ENCODE data around the gene TTLL9. TPM values are rescaled to one million over a fixed set of nuclear protein-coding genes. Genes with fewer than 3 reads are reported as not detected.

TTLL9 gene
- polyA plus RNA-seq (2013, experiment 1 of 2), result 0.38 TPM
- 0.48 TPM for polyA plus RNA-seq (2013, experiment 2 of 2)

- Histone ChIP-seq H3K4me1 (ENCODE audit: control insufficient read depth in 2 of 2, insufficient read depth in 1 of 2, low read depth in 1 of 2, low read length in 2 of 2) (peaks cover 5 to 12% of the 10 kb centered on the region in 2 donors), H2BK12ac (ENCODE audit: low read length) (peak within 1 kb of the TSS; percentile 47), H3K9ac (ENCODE audit: low read depth, low read length, poor library complexity) (peak within 1 kb of the TSS; percentile 94), H2BK5ac (ENCODE audit: low read length) (peak within 1 kb of the TSS; percentile 31), H3K36me3 (replicated peaks in 1 of 2; ENCODE audit: control insufficient read depth in 2 of 2, insufficient read depth in 2 of 2, low read length in 2 of 2) (peaks cover 0 to 23% of the 10 kb centered on the region in 2 donors), H2BK15ac (ENCODE audit: low read length) (peak within 1 kb of the TSS; percentile 24), H2BK120ac (ENCODE audit: low read depth, low read length) (no peak within 1 kb of the TSS), H2AK5ac (ENCODE audit: low read depth, low read length) (peak within 1 kb of the TSS; percentile 78), H3K4ac (ENCODE audit: low read length) (peak within 1 kb of the TSS; percentile 2), H3K4me3 (ENCODE audit: low read length in 2 of 2) (peak within 1 kb of the TSS; percentile 68 to 76), H4K91ac (ENCODE audit: low read depth, low read length, poor library complexity) (no peak within 1 kb of the TSS), H4K8ac (ENCODE audit: low read depth, low read length) (no peak within 1 kb of the TSS), H3K23ac (ENCODE audit: low read depth, low read length, poor library complexity) (peak within 1 kb of the TSS; percentile 92), H3K27ac (replicated peaks; ENCODE audit: low read length) (no peak within 1 kb of the TSS), H3K14ac (ENCODE audit: low read length) (peak within 1 kb of the TSS; percentile 97), H3K79me1 (ENCODE audit: low read depth, low read length) (no peaks in the 10 kb centered on the region), H3K18ac (ENCODE audit: low read length) (peak within 1 kb of the TSS; percentile 93), H3K27me3 (ENCODE audit: control insufficient read depth in 3 of 3, insufficient read depth in 3 of 3, low read depth in 1 of 3, low read length in 3 of 3) (peaks cover 0 to 30% (median 5%) of the 10 kb centered on the region in 3 experiments), H3K9me3 (replicated peaks in 1 of 2; ENCODE audit: control insufficient read depth in 2 of 2, insufficient read depth in 1 of 2, low read depth in 1 of 2, low read length in 2 of 2) (peaks cover 0 to 1% of the 10 kb centered on the region in 2 donors), H3K4me2 (ENCODE audit: insufficient read depth, low read length, poor library complexity, severe bottlenecking) (peak within 1 kb of the TSS; percentile 98), H2AFZ (ENCODE audit: low read length) (peak within 1 kb of the TSS; percentile 89)
- no CpG with 5 or more reads among the region's 80 CpGs for WGBS, 2 donors (ENCODE audit: extremely low coverage in 2 of 2, insufficient read length in 2 of 2, insufficient replicate concordance in 1 of 2)
- peak; percentile 42 for DNase-seq (ENCODE audit: low spot score)
Measured at GRCh38 chr20:31869942-31870725, at the start of gene TTLL9, which contains the start of gene DUSP15. TSS of gene TTLL9 (plus strand) at chr20:31870634. CDS start at chr20:31871127, 493 bp downstream. TSS of gene DUSP15 (minus strand) at chr20:31870527. CDS start at chr20:31870337, 190 bp downstream.

GRCh38 chr20:31821427-31821826, 49.0 kb upstream of the TTLL9 start:
- H3K27ac ChIP-seq (replicated peaks; ENCODE audit: low read length), result no peak overlapping the region
- H4K8ac ChIP-seq (ENCODE audit: low read depth, low read length), result no peak overlapping the region
- no peak for DNase-seq (ENCODE audit: low spot score)
- no CpG with 5 or more reads among the region's 5 CpGs for WGBS, 2 donors (ENCODE audit: extremely low coverage in 2 of 2, insufficient read length in 2 of 2, insufficient replicate concordance in 1 of 2)
- no peak overlapping the region for H3K4me3 ChIP-seq (ENCODE audit: low read length in 2 of 2)
- no peak overlapping the region for H3K23ac ChIP-seq (ENCODE audit: low read depth, low read length, poor library complexity)
- no peak overlapping the region for H4K91ac ChIP-seq (ENCODE audit: low read depth, low read length, poor library complexity)
- H3K14ac ChIP-seq (ENCODE audit: low read length), result no peak overlapping the region
- H3K9ac ChIP-seq (ENCODE audit: low read depth, low read length, poor library complexity), result no peak overlapping the region
- H3K18ac ChIP-seq (ENCODE audit: low read length), result no peak overlapping the region
- no peaks in the 10 kb centered on the region for H3K36me3 ChIP-seq (replicated peaks in 1 of 2; ENCODE audit: control insufficient read depth in 2 of 2, insufficient read depth in 2 of 2, low read length in 2 of 2)
- H3K27me3 ChIP-seq (ENCODE audit: control insufficient read depth in 3 of 3, insufficient read depth in 3 of 3, low read depth in 1 of 3, low read length in 3 of 3), result no peaks in the 10 kb centered on the region
- H2AK5ac ChIP-seq (ENCODE audit: low read depth, low read length), result no peak overlapping the region
- no peak overlapping the region for H2AFZ ChIP-seq (ENCODE audit: low read length)
- no peak overlapping the region for H2BK15ac ChIP-seq (ENCODE audit: low read length)
- H2BK120ac ChIP-seq (ENCODE audit: low read depth, low read length), result no peak overlapping the region
- H3K9me3 ChIP-seq (replicated peaks in 1 of 2; ENCODE audit: control insufficient read depth in 2 of 2, insufficient read depth in 1 of 2, low read depth in 1 of 2, low read length in 2 of 2), result no peaks in the 10 kb centered on the region
- H3K79me1 ChIP-seq (ENCODE audit: low read depth, low read length), result no peaks in the 10 kb centered on the region
- H3K4me1 ChIP-seq (ENCODE audit: control insufficient read depth in 2 of 2, insufficient read depth in 1 of 2, low read depth in 1 of 2, low read length in 2 of 2), result peaks cover 7 to 13% of the 10 kb centered on the region in 2 donors
- no peak overlapping the region for H2BK5ac ChIP-seq (ENCODE audit: low read length)
- no peak overlapping the region for H3K4me2 ChIP-seq (ENCODE audit: insufficient read depth, low read length, poor library complexity, severe bottlenecking)
- no peak overlapping the region for H3K4ac ChIP-seq (ENCODE audit: low read length)
- H2BK12ac ChIP-seq (ENCODE audit: low read length), result no peak overlapping the region

GRCh38 chr20:31822421-31823330, 47.8 kb upstream of the TTLL9 start:
- Histone ChIP-seq H2BK12ac (ENCODE audit: low read length) (no peak overlapping the region), H3K27me3 (ENCODE audit: control insufficient read depth in 3 of 3, insufficient read depth in 3 of 3, low read depth in 1 of 3, low read length in 3 of 3) (no peaks in the 10 kb centered on the region), H2BK5ac (ENCODE audit: low read length) (no peak overlapping the region), H3K9ac (ENCODE audit: low read depth, low read length, poor library complexity) (peak overlapping the region; percentile 22), H3K4me1 (ENCODE audit: control insufficient read depth in 2 of 2, insufficient read depth in 1 of 2, low read depth in 1 of 2, low read length in 2 of 2) (peaks cover 7 to 13% of the 10 kb centered on the region in 2 donors), H2AFZ (ENCODE audit: low read length) (peak overlapping the region; percentile 85), H3K4ac (ENCODE audit: low read length) (no peak overlapping the region), H3K79me1 (ENCODE audit: low read depth, low read length) (no peaks in the 10 kb centered on the region), H3K4me2 (ENCODE audit: insufficient read depth, low read length, poor library complexity, severe bottlenecking) (peak overlapping the region; percentile 21), H4K8ac (ENCODE audit: low read depth, low read length) (no peak overlapping the region), H2BK15ac (ENCODE audit: low read length) (no peak overlapping the region), H3K14ac (ENCODE audit: low read length) (no peak overlapping the region), H3K27ac (replicated peaks; ENCODE audit: low read length) (no peak overlapping the region), H3K9me3 (replicated peaks in 1 of 2; ENCODE audit: control insufficient read depth in 2 of 2, insufficient read depth in 1 of 2, low read depth in 1 of 2, low read length in 2 of 2) (no peaks in the 10 kb centered on the region), H3K4me3 (ENCODE audit: low read length in 2 of 2) (no peak overlapping the region), H4K91ac (ENCODE audit: low read depth, low read length, poor library complexity) (no peak overlapping the region), H3K23ac (ENCODE audit: low read depth, low read length, poor library complexity) (no peak overlapping the region), H3K18ac (ENCODE audit: low read length) (no peak overlapping the region), H2AK5ac (ENCODE audit: low read depth, low read length) (peak overlapping the region; percentile 61), H2BK120ac (ENCODE audit: low read depth, low read length) (no peak overlapping the region), H3K36me3 (replicated peaks in 1 of 2; ENCODE audit: control insufficient read depth in 2 of 2, insufficient read depth in 2 of 2, low read length in 2 of 2) (no peaks in the 10 kb centered on the region)
- peak; percentile 84 for DNase-seq (ENCODE audit: low spot score)
- no CpG with 5 or more reads among the region's 29 CpGs for WGBS, 2 donors (ENCODE audit: extremely low coverage in 2 of 2, insufficient read length in 2 of 2, insufficient replicate concordance in 1 of 2)

All from neuronal stem cell (in vitro differentiated cells).